Heart left ventricle (tissue), 16 donors: ENCODE data around the gene VPREB3. TPM values are rescaled to one million over a fixed set of nuclear protein-coding genes. Genes with fewer than 3 reads are reported as not detected.

Experiments
- ATAC-seq, 4 donors: fragments of 200-7000 bp; cut with Tn5 transposase; one replicate each; pipeline ENCODE4 v1.9.1; 2020 to 2022; ENCODE audit warnings: moderate library complexity in 4 of 4, mild to moderate bottlenecking in 3 of 4, moderate number of reproducible peaks in 1 of 4
- DNase-seq, 5 donors: peaks; one replicate each; pipeline ENCODE4 v3.0.0-alpha.2; 2020
- H3K27ac ChIP-seq, 12 donors: fragments of 200-600 bp; sonication (generic) in 4 of 12; one replicate each; pipeline versions ENCODE4 v1.5.0 to v1.8.0; 2016 to 2022; ENCODE audit warnings: mild to moderate bottlenecking in 2 of 12
- H3K27me3 ChIP-seq, 9 donors: fragments of 200-600 bp; sonication (generic) in 2 of 9; one replicate each; pipeline versions ENCODE4 v1.5.1 to v1.8.0; 2016 to 2022; ENCODE audit warnings: mild to moderate bottlenecking in 3 of 9
- H3K36me3 ChIP-seq, 9 donors: fragments of 200-600 bp; sonication (generic) in 2 of 9; one replicate each; pipeline versions ENCODE4 v1.5.0 to v1.8.0; 2018 to 2022; ENCODE audit warnings: mild to moderate bottlenecking in 2 of 9
- H3K4me1 ChIP-seq, 12 donors: fragments of 200-600 bp; sonication (generic) in 4 of 12; one replicate each; pipeline versions ENCODE4 v1.5.0 to v1.8.0; 2016 to 2022; ENCODE audit warnings: mild to moderate bottlenecking in 3 of 12
- H3K4me3 ChIP-seq, 12 donors: fragments of 200-600 bp; sonication (generic) in 4 of 12; one replicate each; pipeline versions ENCODE4 v1.5.0 to v1.8.0; 2017 to 2022; ENCODE audit warnings: mild to moderate bottlenecking in 9 of 12, moderate library complexity in 4 of 12
- H3K9me3 ChIP-seq, 12 donors: fragments of 200-600 bp; sonication (generic) in 4 of 12; one replicate each; pipeline versions ENCODE4 v1.5.0 to v1.8.0; 2016 to 2022; ENCODE audit warnings: mild to moderate bottlenecking in 1 of 12
- CTCF ChIP-seq, 12 donors: fragments of 200-600 bp; sonication (generic) in 4 of 12; IDR thresholded peaks; one replicate each; pipeline versions ENCODE4 v1.5.0 to v1.8.0; 2018 to 2022; ENCODE audit warnings: antibody characterized with exemption in 12 of 12, mild to moderate bottlenecking in 5 of 12
- POLR2A ChIP-seq, 2 donors: fragments of 450-650 bp; IDR thresholded peaks; one replicate each; pipeline ENCODE4 v1.6.1; 2017; ENCODE audit warnings: antibody characterized with exemption in 2 of 2, mild to moderate bottlenecking in 2 of 2, moderate library complexity in 2 of 2
- WGBS, 4 donors: extraction: QIAGEN DNeasy Blood & Tissue Kit in 2 of 4; methylation state at CpG; one replicate each; pipeline versions ENCODE4 v1.1.5 to v1.1.7; 2013 to 2018; 5-methylcytosine and 5-hydroxymethylcytosine counted together
- intact Hi-C, 10 donors: fragments of 100-400 bp; cut with DNase I; formaldehyde crosslinking; loops; one replicate each; pipeline versions ENCODE4 v1.11.1 to v1.14.2; 2022
- polyA plus RNA-seq, 2 donors: library from polyadenylated mRNA; stranded (reverse); fragments of 200-250 nt; gene quantifications; one replicate each; pipeline ENCODE4 v1.2.3, GENCODE V29; 2013
- total RNA-seq, 9 donors: library from RNA; depleted of rRNA in 2 of 9; stranded (reverse); fragments of >200 nt in 2 of 9; fragmentation: NEBNext Ultra II Directional in 3 of 9; extraction: Animal tissue kit (Norgen Biotek cat#: 25700) in 3 of 9; gene quantifications; one replicate each; pipeline versions ENCODE4 v1.1.0 to v1.2.4, GENCODE V29; 2016 to 2023
- donor health status: ischemic (EF 13 %, LVEDD 7.1; RV severe dilation, severe dysfunction).
- donor health status: healthy with polysubstance abuse.
- donor health status: DM: no; HTN: yes; CAD: no.
- donor health status: DM: no; HTN: no; CAD: no.
- donor health status: ischemic (EF 25% LVEDD 6.9; RV normal size, moderate dysfunction).
- donor health status: ischemic (EF 25% LVEDD 5.7; RV mildly dilated, moderate dysfunction).
- donor health status: healthy.
- donor health status: DM: yes; HTN: yes; CAD: no.
- donor health status: ischemic (EF 35%, LVEDD 5.7; RV mildly dilated, moderate dysfunction).
- donor health status: nonischemic (EF 11% LVEDD 7.7; RV severe dilation, severe dysfunction).
- donor health status: DM: yes; HTN: yes; CAD: no.
- donor health status: PGD.
- donor health status: ischemic (EF 29% LVEDD 5.4; RV normal size, mild dysfunction).
- donor health status: nonischemic (EF 23%, LVEDD 6.1; RV moderate dilation, normal function).

The VPREB3 gene
- total and polyA plus RNA-seq, 11 donors, result 0.63 to 3.2 (median 0.77) TPM; not detected in 3

- WGBS, 4 donors, result 85 to 99% (median 93%) methylated on average over 2 of the region's 2 CpGs
- ATAC-seq, result no peak
These were observed 31.5 kb downstream of the VPREB3 start for GRCh38 chr22:23722724-23723123.

GRCh38 chr22:23722160-23722559, 32.1 kb downstream of the VPREB3 start:
- H3K9me3 ChIP-seq, result no peaks in the 10 kb centered on the region
- no peaks in the 10 kb centered on the region for H3K36me3 ChIP-seq
- WGBS, 4 donors, result 70 to 78% (median 76%) methylated on average over 4 of the region's 4 CpGs
- H3K27ac ChIP-seq, result no peak overlapping the region
- peaks cover 0 to 5% (median 4%) of the 10 kb centered on the region in 12 donors for H3K4me1 ChIP-seq
- no peak overlapping the region for H3K4me3 ChIP-seq
- ATAC-seq, result no peak
- TF ChIP-seq CTCF (IDR thresholded peaks at IDR 0.05), result no peak
- TF ChIP-seq POLR2A (IDR thresholded peaks at IDR 0.05), result no peak
- no peaks in the 10 kb centered on the region for H3K27me3 ChIP-seq
- intact Hi-C loops, result no loop called here
- DNase-seq, result no peak

More at GRCh38 chr22:23722724-23723123, 31.5 kb downstream of the VPREB3 start:
- TF ChIP-seq CTCF (IDR thresholded peaks at IDR 0.05) (no peak), POLR2A (IDR thresholded peaks at IDR 0.05) (no peak)
- H3K27me3 ChIP-seq, result no peaks in the 10 kb centered on the region
- H3K36me3 ChIP-seq, result no peaks in the 10 kb centered on the region
- no peak overlapping the region for H3K27ac ChIP-seq
- DNase-seq, result no peak
- no peak overlapping the region for H3K4me3 ChIP-seq
- H3K9me3 ChIP-seq, result no peaks in the 10 kb centered on the region
- H3K4me1 ChIP-seq, result no peaks in the 10 kb centered on the region
- intact Hi-C loops, result no loop called here

- peaks cover 0 to 15% (median 9%) of the 10 kb centered on the region in 12 donors for H3K4me1 ChIP-seq
- no peaks in the 10 kb centered on the region for H3K9me3 ChIP-seq
- no peak overlapping the region for H3K4me3 ChIP-seq
- no peak for ATAC-seq
- no peaks in the 10 kb centered on the region for H3K27me3 ChIP-seq
- TF ChIP-seq POLR2A (IDR thresholded peaks at IDR 0.05) (no peak), CTCF (IDR thresholded peaks at IDR 0.05) (no peak)
- intact Hi-C loops, result no loop called here
- 69 to 80% (median 71%) methylated on average over 6 of the region's 6 CpGs for WGBS, 4 donors
- DNase-seq, result no peak
- H3K27ac ChIP-seq, result no peak overlapping the region
- H3K36me3 ChIP-seq, result no peaks in the 10 kb centered on the region
These were observed 33.4 kb downstream of the VPREB3 start for GRCh38 chr22:23720855-23721254.

- H3K27ac ChIP-seq, result no peak overlapping the region
- no peak for ATAC-seq
- intact Hi-C loops, result loop anchor here in 1 of 10 donors (5.0 kb wide), 1 partner anchor 34 kb away; the partner anchor contains the start of genes VPREB3 and ZNF70
- TF ChIP-seq POLR2A (IDR thresholded peaks at IDR 0.05) (no peak), CTCF (IDR thresholded peaks at IDR 0.05) (no peak)
- no peaks in the 10 kb centered on the region for H3K27me3 ChIP-seq
- no peak for DNase-seq
- WGBS, 4 donors, result 89 to 91% (median 90%) methylated on average over 17 of the region's 17 CpGs
- H3K4me1 ChIP-seq, result peaks cover 0 to 19% (median 10%) of the 10 kb centered on the region in 12 donors
- H3K36me3 ChIP-seq, result peaks cover 0 to 17% (median 8%) of the 10 kb centered on the region in 9 donors
- H3K4me3 ChIP-seq, result no peak overlapping the region
- no peaks in the 10 kb centered on the region for H3K9me3 ChIP-seq
These were observed 35.7 kb downstream of the VPREB3 start for GRCh38 chr22:23718371-23719165.
